ENCODE data around the gene TANC1.

TANC1 gene

GRCh38 chr2:159003555-159003954 is 35.1 kb downstream of the TANC1 start:
- Histone ChIP-seq H3K27ac (ENCODE audit: low read depth in 2 of 2, low read length in 2 of 2) (no peak overlapping the region), H3K36me3 (ENCODE audit: control insufficient read depth in 2 of 2, insufficient read depth in 2 of 2, low read length in 2 of 2) (peaks cover 0 to 5% of the 10 kb centered on the region in 2 donors), H3K9ac (ENCODE audit: low read depth in 1 of 2, low read length in 2 of 2) (no peak overlapping the region), H3K9me3 (ENCODE audit: control insufficient read depth in 2 of 2, low read length in 2 of 2) (no peaks in the 10 kb centered on the region), H3K4me3 (ENCODE audit: low read length in 2 of 2) (no peak overlapping the region), H3K27me3 (ENCODE audit: control insufficient read depth in 2 of 2, insufficient read depth in 2 of 2, low read length in 2 of 2) (no peaks in the 10 kb centered on the region), H3K4me1 (ENCODE audit: control insufficient read depth in 2 of 2, insufficient read depth in 2 of 2, low read length in 2 of 2) (peaks cover 2 to 9% of the 10 kb centered on the region in 2 donors)

- H3K27ac ChIP-seq (ENCODE audit: low read depth in 2 of 2, low read length in 2 of 2) = no peak overlapping the region
These were observed 36.4 kb downstream of the TANC1 start for GRCh38 chr2:159004849-159005248.

GRCh38 chr2:159009940-159010339 is 41.5 kb downstream of the TANC1 start:
- Histone ChIP-seq H3K9me3 (ENCODE audit: control insufficient read depth in 2 of 2, low read length in 2 of 2) (no peaks in the 10 kb centered on the region), H3K9ac (ENCODE audit: low read depth in 1 of 2, low read length in 2 of 2) (no peak overlapping the region), H3K27me3 (ENCODE audit: control insufficient read depth in 2 of 2, insufficient read depth in 2 of 2, low read length in 2 of 2) (no peaks in the 10 kb centered on the region), H3K4me3 (ENCODE audit: low read length in 2 of 2) (no peak overlapping the region), H3K4me1 (ENCODE audit: control insufficient read depth in 2 of 2, insufficient read depth in 2 of 2, low read length in 2 of 2) (no peaks in the 10 kb centered on the region), H3K36me3 (ENCODE audit: control insufficient read depth in 2 of 2, insufficient read depth in 2 of 2, low read length in 2 of 2) (peaks cover 0 to 4% of the 10 kb centered on the region in 2 donors), H3K27ac (ENCODE audit: low read depth in 2 of 2, low read length in 2 of 2) (no peak overlapping the region)

More at GRCh38 chr2:159004849-159005248, 36.4 kb downstream of the TANC1 start:
- H3K9me3 ChIP-seq (ENCODE audit: control insufficient read depth in 2 of 2, low read length in 2 of 2) = no peaks in the 10 kb centered on the region
- no peaks in the 10 kb centered on the region for H3K27me3 ChIP-seq (ENCODE audit: control insufficient read depth in 2 of 2, insufficient read depth in 2 of 2, low read length in 2 of 2)
- peaks cover 2 to 4% of the 10 kb centered on the region in 2 donors for H3K4me1 ChIP-seq (ENCODE audit: control insufficient read depth in 2 of 2, insufficient read depth in 2 of 2, low read length in 2 of 2)
- peaks cover 0 to 8% of the 10 kb centered on the region in 2 donors for H3K36me3 ChIP-seq (ENCODE audit: control insufficient read depth in 2 of 2, insufficient read depth in 2 of 2, low read length in 2 of 2)
- no peak overlapping the region for H3K4me3 ChIP-seq (ENCODE audit: low read length in 2 of 2)
- no peak overlapping the region for H3K9ac ChIP-seq (ENCODE audit: low read depth in 1 of 2, low read length in 2 of 2)

- Histone ChIP-seq H3K9me3 (ENCODE audit: control insufficient read depth in 2 of 2, low read length in 2 of 2) (no peaks in the 10 kb centered on the region), H3K9ac (ENCODE audit: low read depth in 1 of 2, low read length in 2 of 2) (no peak overlapping the region), H3K4me3 (ENCODE audit: low read length in 2 of 2) (no peak overlapping the region), H3K4me1 (ENCODE audit: control insufficient read depth in 2 of 2, insufficient read depth in 2 of 2, low read length in 2 of 2) (no peaks in the 10 kb centered on the region), H3K27ac (ENCODE audit: low read depth in 2 of 2, low read length in 2 of 2) (no peak overlapping the region), H3K27me3 (ENCODE audit: control insufficient read depth in 2 of 2, insufficient read depth in 2 of 2, low read length in 2 of 2) (no peaks in the 10 kb centered on the region), H3K36me3 (ENCODE audit: control insufficient read depth in 2 of 2, insufficient read depth in 2 of 2, low read length in 2 of 2) (peaks cover 0 to 3% of the 10 kb centered on the region in 2 donors)
These were observed 41.9 kb downstream of the TANC1 start for GRCh38 chr2:159010340-159010739.

GRCh38 chr2:159010963-159011362 is 42.5 kb downstream of the TANC1 start:
- no peak overlapping the region for H3K4me3 ChIP-seq (ENCODE audit: low read length in 2 of 2)
- H3K9ac ChIP-seq (ENCODE audit: low read depth in 1 of 2, low read length in 2 of 2) = no peak overlapping the region
- no peaks in the 10 kb centered on the region for H3K27me3 ChIP-seq (ENCODE audit: control insufficient read depth in 2 of 2, insufficient read depth in 2 of 2, low read length in 2 of 2)
- no peak overlapping the region for H3K27ac ChIP-seq (ENCODE audit: low read depth in 2 of 2, low read length in 2 of 2)
- peaks cover 3 to 4% of the 10 kb centered on the region in 2 donors for H3K9me3 ChIP-seq (ENCODE audit: control insufficient read depth in 2 of 2, low read length in 2 of 2)
- H3K4me1 ChIP-seq (ENCODE audit: control insufficient read depth in 2 of 2, insufficient read depth in 2 of 2, low read length in 2 of 2) = no peaks in the 10 kb centered on the region
- peaks cover 2 to 3% of the 10 kb centered on the region in 2 donors for H3K36me3 ChIP-seq (ENCODE audit: control insufficient read depth in 2 of 2, insufficient read depth in 2 of 2, low read length in 2 of 2)

GRCh38 chr2:159012142-159012541 is 43.7 kb downstream of the TANC1 start:
- peaks cover 2 to 3% of the 10 kb centered on the region in 2 donors for H3K36me3 ChIP-seq (ENCODE audit: control insufficient read depth in 2 of 2, insufficient read depth in 2 of 2, low read length in 2 of 2)
- no peak overlapping the region for H3K9ac ChIP-seq (ENCODE audit: low read depth in 1 of 2, low read length in 2 of 2)
- no peaks in the 10 kb centered on the region for H3K27me3 ChIP-seq (ENCODE audit: control insufficient read depth in 2 of 2, insufficient read depth in 2 of 2, low read length in 2 of 2)
- peaks cover 4 to 5% of the 10 kb centered on the region in 2 donors for H3K9me3 ChIP-seq (ENCODE audit: control insufficient read depth in 2 of 2, low read length in 2 of 2)
- H3K4me3 ChIP-seq (ENCODE audit: low read length in 2 of 2) = no peak overlapping the region
- no peak overlapping the region for H3K27ac ChIP-seq (ENCODE audit: low read depth in 2 of 2, low read length in 2 of 2)
- no peaks in the 10 kb centered on the region for H3K4me1 ChIP-seq (ENCODE audit: control insufficient read depth in 2 of 2, insufficient read depth in 2 of 2, low read length in 2 of 2)

- Histone ChIP-seq H3K27me3 (ENCODE audit: control insufficient read depth in 2 of 2, insufficient read depth in 2 of 2, low read length in 2 of 2) (no peaks in the 10 kb centered on the region), H3K9me3 (ENCODE audit: control insufficient read depth in 2 of 2, low read length in 2 of 2) (peaks cover 4 to 5% of the 10 kb centered on the region in 2 donors), H3K36me3 (ENCODE audit: control insufficient read depth in 2 of 2, insufficient read depth in 2 of 2, low read length in 2 of 2) (peaks cover 2 to 3% of the 10 kb centered on the region in 2 donors), H3K4me1 (ENCODE audit: control insufficient read depth in 2 of 2, insufficient read depth in 2 of 2, low read length in 2 of 2) (no peaks in the 10 kb centered on the region), H3K27ac (ENCODE audit: low read depth in 2 of 2, low read length in 2 of 2) (no peak overlapping the region), H3K9ac (ENCODE audit: low read depth in 1 of 2, low read length in 2 of 2) (no peak overlapping the region), H3K4me3 (ENCODE audit: low read length in 2 of 2) (no peak overlapping the region)
These were observed 44.7 kb downstream of the TANC1 start for GRCh38 chr2:159013103-159013502.

GRCh38 chr2:159015174-159015573 is 46.7 kb downstream of the TANC1 start:
- no peak overlapping the region for H3K9ac ChIP-seq (ENCODE audit: low read depth in 1 of 2, low read length in 2 of 2)
- no peak overlapping the region for H3K4me3 ChIP-seq (ENCODE audit: low read length in 2 of 2)
- no peak overlapping the region for H3K27ac ChIP-seq (ENCODE audit: low read depth in 2 of 2, low read length in 2 of 2)
- H3K9me3 ChIP-seq (ENCODE audit: control insufficient read depth in 2 of 2, low read length in 2 of 2) = peaks cover 4 to 5% of the 10 kb centered on the region in 2 donors
- peaks cover 0 to 2% of the 10 kb centered on the region in 2 donors for H3K36me3 ChIP-seq (ENCODE audit: control insufficient read depth in 2 of 2, insufficient read depth in 2 of 2, low read length in 2 of 2)
- no peaks in the 10 kb centered on the region for H3K4me1 ChIP-seq (ENCODE audit: control insufficient read depth in 2 of 2, insufficient read depth in 2 of 2, low read length in 2 of 2)
- H3K27me3 ChIP-seq (ENCODE audit: control insufficient read depth in 2 of 2, insufficient read depth in 2 of 2, low read length in 2 of 2) = no peaks in the 10 kb centered on the region

GRCh38 chr2:159015823-159016222 is 47.4 kb downstream of the TANC1 start:
- H3K27ac ChIP-seq (ENCODE audit: low read depth in 2 of 2, low read length in 2 of 2) = no peak overlapping the region
- H3K27me3 ChIP-seq (ENCODE audit: control insufficient read depth in 2 of 2, insufficient read depth in 2 of 2, low read length in 2 of 2) = no peaks in the 10 kb centered on the region
- H3K4me1 ChIP-seq (ENCODE audit: control insufficient read depth in 2 of 2, insufficient read depth in 2 of 2, low read length in 2 of 2) = no peaks in the 10 kb centered on the region
- no peak overlapping the region for H3K9ac ChIP-seq (ENCODE audit: low read depth in 1 of 2, low read length in 2 of 2)
- H3K36me3 ChIP-seq (ENCODE audit: control insufficient read depth in 2 of 2, insufficient read depth in 2 of 2, low read length in 2 of 2) = peaks cover 0 to 2% of the 10 kb centered on the region in 2 donors
- H3K4me3 ChIP-seq (ENCODE audit: low read length in 2 of 2) = no peak overlapping the region
- peaks cover 4 to 5% of the 10 kb centered on the region in 2 donors for H3K9me3 ChIP-seq (ENCODE audit: control insufficient read depth in 2 of 2, low read length in 2 of 2)

- Histone ChIP-seq H3K27ac (ENCODE audit: low read depth in 2 of 2, low read length in 2 of 2) (no peak overlapping the region), H3K9me3 (ENCODE audit: control insufficient read depth in 2 of 2, low read length in 2 of 2) (peaks cover 4 to 5% of the 10 kb centered on the region in 2 donors), H3K9ac (ENCODE audit: low read depth in 1 of 2, low read length in 2 of 2) (no peak overlapping the region), H3K4me3 (ENCODE audit: low read length in 2 of 2) (no peak overlapping the region), H3K36me3 (ENCODE audit: control insufficient read depth in 2 of 2, insufficient read depth in 2 of 2, low read length in 2 of 2) (peaks cover 0 to 2% of the 10 kb centered on the region in 2 donors), H3K4me1 (ENCODE audit: control insufficient read depth in 2 of 2, insufficient read depth in 2 of 2, low read length in 2 of 2) (no peaks in the 10 kb centered on the region), H3K27me3 (ENCODE audit: control insufficient read depth in 2 of 2, insufficient read depth in 2 of 2, low read length in 2 of 2) (no peaks in the 10 kb centered on the region)
These were observed 49.4 kb downstream of the TANC1 start for GRCh38 chr2:159017837-159018236.

- H3K36me3 ChIP-seq (ENCODE audit: control insufficient read depth in 2 of 2, insufficient read depth in 2 of 2, low read length in 2 of 2) = peaks cover 0 to 2% of the 10 kb centered on the region in 2 donors
- H3K27ac ChIP-seq (ENCODE audit: low read depth in 2 of 2, low read length in 2 of 2) = no peak overlapping the region
These were observed 50.6 kb downstream of the TANC1 start for GRCh38 chr2:159019021-159019420.

More at GRCh38 chr2:159019021-159019420, 50.6 kb downstream of the TANC1 start:
- Histone ChIP-seq H3K4me3 (ENCODE audit: low read length in 2 of 2) (no peak overlapping the region), H3K9ac (ENCODE audit: low read depth in 1 of 2, low read length in 2 of 2) (no peak overlapping the region), H3K9me3 (ENCODE audit: control insufficient read depth in 2 of 2, low read length in 2 of 2) (peaks cover 4 to 5% of the 10 kb centered on the region in 2 donors), H3K4me1 (ENCODE audit: control insufficient read depth in 2 of 2, insufficient read depth in 2 of 2, low read length in 2 of 2) (no peaks in the 10 kb centered on the region), H3K27me3 (ENCODE audit: control insufficient read depth in 2 of 2, insufficient read depth in 2 of 2, low read length in 2 of 2) (no peaks in the 10 kb centered on the region)
